ENCODE measurements around the gene PRKAR2B.

DNA sequence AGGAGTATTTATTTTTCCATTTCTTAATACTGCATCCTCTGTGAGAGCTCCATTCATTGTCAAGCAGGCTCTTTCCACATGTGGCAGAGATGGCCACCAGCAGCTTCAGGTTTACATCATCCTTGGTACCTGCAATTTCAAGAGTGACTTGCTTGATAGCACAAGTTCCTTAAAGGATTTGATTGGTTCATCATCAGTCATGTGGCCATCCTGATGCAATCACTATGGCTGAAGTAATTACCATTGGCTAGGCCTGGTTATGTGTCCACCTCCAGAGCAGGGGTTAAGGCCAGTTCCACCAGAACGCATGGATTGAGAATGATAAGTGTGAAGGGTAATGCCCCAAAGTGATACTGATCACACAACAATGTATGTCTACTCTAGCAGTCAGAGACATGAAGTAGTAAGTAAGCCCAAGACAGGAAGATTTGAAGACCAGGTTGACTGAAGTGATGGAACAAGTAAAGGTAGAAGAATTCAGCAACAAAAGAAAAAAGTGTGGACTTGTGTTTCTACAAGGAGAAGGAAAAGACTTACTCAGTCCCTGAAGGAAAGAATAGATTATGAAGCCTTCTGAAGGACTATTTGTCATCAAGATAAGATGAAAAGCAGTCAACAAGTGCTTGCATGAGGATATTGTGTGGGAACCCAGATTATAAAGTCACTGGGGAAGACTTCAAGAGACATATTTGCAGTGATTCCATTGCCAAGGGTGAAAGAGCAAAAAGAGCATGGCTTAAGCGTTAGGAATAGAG is 26.4 kb upstream of the PRKAR2B start:
- TF ChIP-seq, protein P1, sequence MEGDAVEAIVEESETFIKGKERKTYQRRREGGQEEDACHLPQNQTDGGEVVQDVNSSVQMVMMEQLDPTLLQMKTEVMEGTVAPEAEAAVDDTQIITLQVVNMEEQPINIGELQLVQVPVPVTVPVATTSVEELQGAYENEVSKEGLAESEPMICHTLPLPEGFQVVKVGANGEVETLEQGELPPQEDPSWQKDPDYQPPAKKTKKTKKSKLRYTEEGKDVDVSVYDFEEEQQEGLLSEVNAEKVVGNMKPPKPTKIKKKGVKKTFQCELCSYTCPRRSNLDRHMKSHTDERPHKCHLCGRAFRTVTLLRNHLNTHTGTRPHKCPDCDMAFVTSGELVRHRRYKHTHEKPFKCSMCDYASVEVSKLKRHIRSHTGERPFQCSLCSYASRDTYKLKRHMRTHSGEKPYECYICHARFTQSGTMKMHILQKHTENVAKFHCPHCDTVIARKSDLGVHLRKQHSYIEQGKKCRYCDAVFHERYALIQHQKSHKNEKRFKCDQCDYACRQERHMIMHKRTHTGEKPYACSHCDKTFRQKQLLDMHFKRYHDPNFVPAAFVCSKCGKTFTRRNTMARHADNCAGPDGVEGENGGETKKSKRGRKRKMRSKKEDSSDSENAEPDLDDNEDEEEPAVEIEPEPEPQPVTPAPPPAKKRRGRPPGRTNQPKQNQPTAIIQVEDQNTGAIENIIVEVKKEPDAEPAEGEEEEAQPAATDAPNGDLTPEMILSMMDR (IDR thresholded peaks at IDR 0.05): no peak
- no peak for TF ChIP-seq POLR2A (IDR thresholded peaks at IDR 0.05)

Measured in Peyer's patch (tissue), 4 donors.